ENCODE measurements around the gene ATP6V1C2.
"Not testable (repeated sequence)": the region's sequence is repeated elsewhere in the genome, so short reads cannot be mapped to it uniquely, and the experiment has no call there.

Gene ATP6V1C2

DNA sequence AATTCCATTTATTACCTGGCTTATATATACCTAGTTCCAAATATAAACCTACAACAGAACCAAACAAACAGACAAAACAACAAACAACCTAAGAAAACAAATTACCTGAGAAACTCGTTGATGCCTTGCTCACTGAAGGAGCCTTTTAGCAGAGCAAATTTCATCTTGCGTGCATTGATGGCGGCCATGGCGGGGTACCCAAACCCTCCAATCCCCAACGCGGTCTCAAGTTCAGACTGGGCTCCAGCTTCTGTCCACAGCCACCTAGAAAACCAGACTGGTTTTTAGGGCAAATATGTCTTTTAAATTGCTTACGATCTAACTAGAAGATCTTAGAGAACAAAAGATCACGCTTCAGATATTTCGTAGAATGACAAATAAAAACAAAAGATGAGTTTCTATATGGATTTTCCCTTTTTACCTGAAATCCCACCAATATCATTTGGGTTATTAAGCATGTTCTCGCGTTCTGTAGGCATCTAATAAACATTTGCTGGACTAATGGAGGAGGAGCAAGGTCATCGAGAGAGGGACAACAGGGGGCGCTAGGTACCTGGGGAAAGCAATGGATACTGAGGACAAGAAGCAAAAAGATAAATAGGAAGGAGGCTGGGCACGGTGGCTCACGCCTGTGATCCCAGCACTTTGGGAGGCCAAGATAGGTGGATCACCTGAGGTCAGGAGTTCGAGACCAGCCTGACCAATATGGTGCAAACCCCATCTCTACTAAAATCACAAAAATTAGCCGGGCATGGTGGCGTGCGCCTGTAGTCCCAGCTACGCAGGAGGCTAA is 65.9 kb downstream of the ATP6V1C2 start:
- DNase-seq, result peak; percentile 48

DNA sequence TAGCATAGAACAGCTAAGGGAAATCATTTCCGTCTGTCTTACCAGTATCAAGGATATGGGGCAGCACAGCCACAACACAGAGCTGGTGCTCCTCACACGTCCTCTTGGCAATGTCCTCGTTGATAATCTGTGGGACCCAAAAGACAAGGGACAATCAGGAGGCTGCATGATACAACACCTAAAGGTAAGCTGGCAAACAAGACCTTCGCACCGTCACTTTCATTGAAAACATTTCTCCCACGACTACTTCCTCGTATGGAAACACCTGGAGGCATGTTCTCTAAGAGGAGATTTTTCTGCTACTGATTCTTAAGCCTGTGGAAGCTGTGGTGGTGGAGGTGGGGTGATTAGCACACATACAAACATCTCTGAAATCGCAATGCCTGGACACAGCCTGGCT is 67.4 kb downstream of the ATP6V1C2 start:
- DNase-seq, result no peak

DNA sequence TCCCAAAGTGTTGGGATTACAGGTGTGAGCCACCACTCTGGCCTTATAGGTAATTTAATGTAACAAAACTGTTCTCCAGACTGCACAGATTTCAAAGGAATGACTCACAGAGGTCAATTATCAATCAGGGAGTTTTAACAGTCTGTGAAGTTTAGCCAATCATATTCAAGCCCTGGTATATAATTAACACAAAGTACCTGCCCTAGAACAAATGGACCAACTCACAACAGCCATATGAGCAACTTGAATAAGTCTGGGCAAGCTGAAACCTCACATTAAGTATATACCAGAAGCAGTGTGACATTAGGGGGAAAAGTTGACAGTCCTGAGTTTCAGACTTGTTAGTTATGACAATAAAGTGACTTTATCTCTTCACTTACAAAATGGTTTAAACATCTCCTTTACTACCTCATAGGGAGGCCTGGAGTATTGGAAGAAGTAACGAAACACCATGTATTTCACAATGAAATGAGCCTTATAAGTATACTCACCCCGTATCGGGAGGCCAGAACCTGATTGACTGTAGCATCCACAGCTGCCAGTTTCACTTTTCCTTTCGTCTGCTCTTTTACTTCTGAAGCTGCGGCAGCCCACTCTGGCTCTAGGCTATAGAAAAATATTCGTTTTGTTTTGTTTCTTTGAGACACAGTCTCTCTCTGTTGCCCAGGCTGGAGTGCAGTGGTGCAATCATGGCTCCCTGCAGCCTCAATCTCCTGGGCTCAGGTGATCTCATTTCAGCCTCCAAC is 69.0 kb downstream of the ATP6V1C2 start:
- DNase-seq, result no peak

DNA sequence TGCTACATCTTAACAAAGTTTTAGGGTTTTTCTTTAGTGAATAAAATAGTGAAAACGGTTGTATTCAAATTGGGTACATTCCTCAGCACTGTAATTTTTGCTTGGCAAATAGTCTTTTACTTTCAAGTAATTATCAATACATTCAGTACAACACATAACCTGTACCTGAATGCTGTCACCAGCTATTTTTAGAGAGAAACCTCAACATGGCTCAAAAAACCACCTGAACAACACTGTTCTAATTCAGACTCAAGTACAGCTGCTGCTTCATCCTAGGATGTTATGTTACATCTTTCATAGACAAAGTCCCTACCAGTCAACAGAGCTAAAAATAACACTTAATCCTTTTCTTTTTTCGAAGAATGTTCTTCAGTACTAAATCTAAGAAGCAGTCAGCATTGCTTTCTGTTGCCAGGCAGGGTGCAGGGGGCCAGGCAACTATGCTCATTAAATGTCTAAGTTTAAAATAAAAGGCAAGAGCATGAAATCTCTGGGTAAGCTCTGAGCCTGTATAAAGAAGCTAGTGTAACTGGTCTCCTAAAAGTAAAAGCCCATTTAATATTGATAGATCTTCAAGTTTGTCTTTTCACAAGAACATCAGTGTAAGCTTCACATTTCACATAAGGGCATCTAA is 70.7 kb downstream of the ATP6V1C2 start:
- no peak for DNase-seq

DNA sequence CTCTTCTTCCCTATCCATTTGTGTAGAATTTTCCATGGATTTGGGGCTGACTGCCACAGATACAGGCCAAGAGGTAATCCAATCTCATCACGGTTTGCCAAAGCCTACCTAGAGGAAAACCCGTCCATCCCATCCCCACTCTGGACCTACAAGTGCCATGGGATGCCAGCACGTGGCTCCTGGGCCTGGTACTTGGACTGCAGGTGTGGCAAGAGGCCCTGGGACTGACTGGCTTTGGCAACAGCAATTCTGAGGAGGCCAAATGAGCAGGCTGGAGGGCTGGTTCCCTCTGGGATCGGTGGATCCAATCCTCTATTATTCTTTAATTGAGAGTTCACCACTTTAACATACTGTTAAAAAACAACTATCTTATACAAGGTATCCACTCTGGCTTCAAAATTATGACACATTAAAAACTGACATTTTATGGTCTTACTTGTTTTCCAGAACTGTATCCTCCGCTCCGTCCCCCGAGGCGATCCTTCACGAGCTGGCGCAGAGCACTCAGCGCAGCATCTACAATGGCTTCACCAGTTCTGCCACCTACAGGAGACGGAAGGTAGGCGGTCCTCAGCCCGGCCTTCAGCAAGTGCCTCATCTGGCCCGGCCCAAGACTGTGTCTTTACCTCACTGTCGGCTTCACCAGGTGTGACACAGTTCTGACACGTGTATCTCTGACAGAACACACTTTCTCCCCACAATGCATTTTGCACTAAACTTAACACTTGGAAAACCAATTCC is 71.4 kb downstream of the ATP6V1C2 start:
- no peak for DNase-seq

DNA sequence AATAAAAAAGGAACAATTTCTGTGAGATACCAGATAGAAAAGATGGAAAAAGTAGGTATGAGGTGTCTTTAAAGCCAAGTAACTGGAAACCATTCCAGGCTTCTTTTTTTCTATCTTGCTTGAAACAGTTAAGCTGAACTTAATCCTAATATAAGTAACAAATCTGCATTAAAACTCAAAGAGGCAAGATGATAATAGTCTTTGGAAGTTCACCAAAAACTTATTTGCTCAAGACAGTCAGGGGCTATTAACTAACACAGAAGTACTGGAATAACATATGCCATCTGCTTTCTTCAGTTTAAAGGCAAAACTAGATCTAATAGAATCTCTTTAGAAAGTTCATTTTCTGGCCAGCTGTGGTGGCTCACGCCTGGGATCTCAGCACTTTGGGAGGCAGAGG is 72.4 kb downstream of the ATP6V1C2 start:
- DNase-seq, result no peak

DNA sequence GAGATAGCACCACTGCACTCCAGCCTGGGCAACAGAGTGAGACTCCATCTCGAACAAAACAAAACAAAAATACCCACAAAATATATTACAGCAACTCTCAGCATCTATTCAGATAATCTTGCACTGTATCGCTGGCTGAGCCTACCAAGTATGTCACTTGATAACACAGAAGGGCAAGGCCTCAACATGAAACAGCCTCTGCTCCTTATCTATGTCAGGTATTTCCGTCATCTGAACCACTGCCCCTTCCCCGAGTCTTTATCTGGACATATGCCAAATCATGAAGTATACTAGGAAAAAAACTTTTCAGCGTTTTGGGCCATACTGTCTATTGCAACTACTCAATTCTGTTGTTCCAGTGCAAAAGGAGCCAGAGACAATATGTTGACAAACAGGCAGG is 73.4 kb downstream of the ATP6V1C2 start:
- DNase-seq, result no peak

DNA sequence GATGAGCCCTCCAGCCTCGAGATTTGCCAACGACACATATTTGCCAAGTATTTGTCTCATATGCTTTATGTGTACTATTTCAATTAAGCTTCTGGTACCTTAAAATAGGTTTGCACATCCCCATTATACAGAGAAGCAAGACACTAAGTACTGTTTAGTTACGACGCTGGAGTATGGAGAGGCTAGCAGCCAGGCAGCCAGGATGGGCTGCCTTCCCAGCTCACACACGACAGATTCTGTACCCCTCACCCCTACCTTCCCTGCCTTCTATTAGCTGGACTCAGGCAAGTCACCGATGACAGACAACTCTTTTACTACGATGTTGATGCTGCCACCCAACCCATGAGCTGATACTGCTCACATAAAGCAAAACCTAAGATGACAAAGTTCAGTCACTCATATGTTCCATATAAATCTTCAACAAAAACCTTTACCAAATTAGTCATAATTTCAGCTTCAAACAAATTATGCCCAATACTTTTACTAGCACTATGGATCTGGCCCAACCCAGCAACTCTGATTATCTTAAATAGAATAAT is 74.1 kb downstream of the ATP6V1C2 start:
- no peak for DNase-seq

DNA sequence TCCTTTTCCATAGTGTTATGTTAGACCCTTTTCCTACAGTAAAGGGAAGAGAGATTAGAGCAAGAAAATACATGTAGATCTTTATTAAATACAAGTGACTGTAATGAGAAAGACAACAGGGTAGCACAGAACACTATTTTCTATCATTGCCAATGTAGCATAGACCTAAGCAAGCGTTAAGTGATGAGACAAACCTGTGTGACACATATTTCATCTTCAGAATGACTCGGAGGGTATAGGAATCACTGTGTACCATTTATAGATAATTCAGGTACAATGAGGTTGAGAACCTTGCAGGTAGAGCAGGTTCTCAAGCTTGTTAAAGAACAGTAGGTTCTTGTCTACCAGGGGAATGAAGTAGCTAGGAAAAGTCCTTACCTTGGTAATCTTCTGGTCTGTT is 75.3 kb downstream of the ATP6V1C2 start:
- DNase-seq, result no peak

DNA sequence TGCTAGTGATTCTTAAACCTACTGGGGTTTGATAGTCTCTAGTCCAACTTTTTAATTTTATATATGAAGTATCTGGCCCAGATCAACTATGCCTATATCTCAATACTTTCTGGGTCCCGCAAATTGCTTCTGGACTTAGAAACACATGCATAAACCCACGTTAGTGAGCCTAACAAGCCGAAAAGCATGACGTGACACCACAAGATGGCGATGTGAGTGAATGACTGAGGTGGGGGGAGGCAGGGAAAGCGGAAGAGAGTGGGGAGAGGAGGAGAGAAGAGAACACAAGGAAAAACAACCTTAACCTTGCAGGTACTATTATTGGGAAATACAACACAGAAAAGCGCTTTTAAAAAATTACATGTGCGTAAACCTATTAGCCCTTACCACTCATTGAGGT is 77.4 kb downstream of the ATP6V1C2 start:
- no peak for DNase-seq

DNA sequence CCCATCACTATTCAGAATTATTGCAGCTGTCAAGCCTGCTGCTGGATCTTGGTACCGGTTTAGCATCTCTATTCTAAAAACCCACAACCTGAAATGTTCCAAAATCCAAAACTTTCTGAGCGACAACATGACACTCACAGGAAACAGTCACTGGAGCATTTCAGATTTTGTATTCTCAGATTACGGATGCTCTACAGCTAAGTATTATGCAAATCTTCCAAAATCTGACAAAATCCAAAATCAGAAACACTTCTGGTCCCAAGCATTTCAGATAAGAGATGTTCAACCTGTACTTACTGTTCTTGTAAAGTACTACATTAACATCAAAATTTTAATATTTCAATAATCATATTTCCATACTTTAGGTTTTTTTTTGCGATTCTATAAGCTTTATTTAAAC is 78.7 kb downstream of the ATP6V1C2 start:
- no peak for DNase-seq

DNA sequence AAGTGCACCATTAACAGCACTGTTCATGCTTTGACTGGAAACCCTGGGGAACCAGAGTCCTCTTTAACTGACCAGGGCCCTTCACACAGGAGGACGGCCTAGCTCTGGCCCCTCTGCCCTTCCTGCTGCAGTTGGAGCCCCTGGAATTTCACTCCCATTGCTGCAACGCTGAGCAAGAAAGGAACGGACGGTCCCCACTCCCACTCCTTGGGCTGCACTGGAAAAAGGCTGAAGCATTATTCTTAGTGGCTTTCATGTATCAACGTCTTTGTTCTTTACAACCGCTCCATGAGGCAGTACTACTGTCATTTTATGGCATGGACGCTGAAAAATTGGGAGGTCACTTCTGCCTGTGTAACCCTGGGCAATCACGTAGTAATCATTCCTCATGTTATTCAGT is 81.2 kb downstream of the ATP6V1C2 start:
- no peak for DNase-seq

DNA sequence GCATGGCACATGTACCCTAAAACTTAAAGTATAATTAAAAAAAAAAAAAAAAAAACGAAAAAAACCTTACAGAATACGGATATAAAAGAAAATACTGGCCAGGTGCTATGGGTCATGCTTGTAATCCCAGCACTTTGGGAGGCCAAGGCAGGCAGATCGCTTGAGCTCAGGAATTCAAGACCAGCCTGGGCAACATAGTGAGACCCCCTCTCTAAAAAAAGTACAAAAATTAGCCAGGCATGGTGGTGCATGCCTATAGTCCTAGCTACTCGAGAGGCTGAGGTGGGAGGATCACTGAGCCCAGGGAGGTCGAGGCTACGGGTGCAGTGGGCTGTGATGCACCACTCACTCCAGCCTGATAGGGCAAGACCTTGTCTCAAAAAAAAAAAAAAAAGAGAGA is 84.6 kb downstream of the ATP6V1C2 start:
- DNase-seq, result not testable (repeated sequence)

DNA sequence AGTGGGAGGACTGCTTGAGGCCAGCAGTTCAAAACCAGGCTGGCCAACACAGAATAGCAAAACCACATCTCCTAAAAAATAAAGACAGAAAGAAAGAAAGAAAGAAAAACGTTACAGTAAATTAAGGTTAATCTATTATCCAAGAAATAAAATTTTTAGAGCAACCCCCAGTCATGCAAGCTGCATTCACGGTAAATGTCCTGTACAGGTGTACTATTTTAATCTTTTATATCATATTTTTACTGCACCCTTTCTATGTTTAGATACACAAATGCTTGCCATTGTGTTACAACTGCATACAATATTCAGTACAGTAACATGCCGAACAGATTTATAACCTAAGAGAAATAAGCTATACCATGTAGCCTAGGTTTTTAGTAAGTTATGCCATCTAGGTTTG is 85.1 kb downstream of the ATP6V1C2 start:
- DNase-seq, result no peak

DNA sequence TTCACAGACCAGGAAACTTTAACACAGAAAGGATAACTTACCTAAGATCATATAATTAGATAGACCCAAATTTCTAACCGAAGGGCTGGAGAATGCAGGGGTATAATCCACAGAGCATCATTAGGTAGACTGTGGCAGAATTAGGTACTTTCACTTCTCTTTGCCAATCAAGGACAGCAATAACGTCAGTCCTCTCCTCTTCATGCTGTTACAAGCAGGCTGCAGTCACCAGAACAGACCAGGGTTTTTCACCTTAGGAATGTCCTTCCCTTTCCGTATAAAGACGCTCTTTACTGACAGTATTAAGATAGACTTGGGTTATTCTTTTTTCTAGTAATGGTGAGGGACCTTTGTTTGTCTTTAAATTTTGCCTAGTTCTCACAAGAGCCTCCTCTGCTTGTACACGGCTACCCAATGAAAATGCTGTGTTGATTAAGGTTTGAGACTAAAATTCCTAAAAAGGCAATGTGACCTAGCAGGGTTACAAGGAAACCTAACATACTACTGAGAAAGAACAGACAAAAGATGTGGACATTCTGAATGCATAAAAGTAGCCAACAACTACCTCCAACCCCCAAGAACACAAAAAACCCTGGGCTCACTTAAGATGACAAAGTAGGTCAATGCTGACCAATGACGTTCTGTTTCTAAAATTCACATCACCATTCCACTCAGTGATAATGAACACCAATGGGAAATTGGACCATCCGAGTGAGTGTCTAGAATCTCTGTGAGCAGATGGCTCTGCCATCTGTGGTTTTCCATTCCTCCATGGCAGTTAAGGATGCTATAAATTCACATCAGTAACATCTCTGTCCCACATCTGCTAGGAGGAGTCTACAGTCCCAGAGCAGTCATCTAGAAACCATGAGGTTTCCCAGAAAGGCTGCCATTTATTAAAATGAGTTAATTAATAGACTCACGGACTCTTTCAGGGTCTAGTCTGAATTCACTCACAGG is 89.1 kb downstream of the ATP6V1C2 start:
- no peak for DNase-seq

DNA sequence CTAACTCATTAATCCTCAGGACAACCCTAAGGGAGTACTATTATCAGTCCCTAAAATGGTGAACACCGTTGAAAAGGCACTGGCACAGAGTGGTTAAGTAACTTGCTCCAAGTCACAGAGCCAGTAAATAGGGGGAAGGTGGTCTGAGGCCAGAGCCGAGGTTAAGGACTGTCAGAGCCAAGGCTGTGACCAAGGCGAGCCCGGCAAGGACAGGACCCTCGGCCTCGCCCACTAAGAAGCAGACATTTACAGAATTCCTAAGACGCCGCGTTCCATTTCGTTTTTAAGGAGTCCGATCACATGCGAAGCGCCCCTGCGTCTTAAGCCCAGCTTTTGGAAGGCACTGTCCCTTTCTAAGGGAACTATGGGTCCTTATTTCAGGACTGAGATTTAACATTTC is 90.1 kb downstream of the ATP6V1C2 start:
- no peak for DNase-seq

DNA sequence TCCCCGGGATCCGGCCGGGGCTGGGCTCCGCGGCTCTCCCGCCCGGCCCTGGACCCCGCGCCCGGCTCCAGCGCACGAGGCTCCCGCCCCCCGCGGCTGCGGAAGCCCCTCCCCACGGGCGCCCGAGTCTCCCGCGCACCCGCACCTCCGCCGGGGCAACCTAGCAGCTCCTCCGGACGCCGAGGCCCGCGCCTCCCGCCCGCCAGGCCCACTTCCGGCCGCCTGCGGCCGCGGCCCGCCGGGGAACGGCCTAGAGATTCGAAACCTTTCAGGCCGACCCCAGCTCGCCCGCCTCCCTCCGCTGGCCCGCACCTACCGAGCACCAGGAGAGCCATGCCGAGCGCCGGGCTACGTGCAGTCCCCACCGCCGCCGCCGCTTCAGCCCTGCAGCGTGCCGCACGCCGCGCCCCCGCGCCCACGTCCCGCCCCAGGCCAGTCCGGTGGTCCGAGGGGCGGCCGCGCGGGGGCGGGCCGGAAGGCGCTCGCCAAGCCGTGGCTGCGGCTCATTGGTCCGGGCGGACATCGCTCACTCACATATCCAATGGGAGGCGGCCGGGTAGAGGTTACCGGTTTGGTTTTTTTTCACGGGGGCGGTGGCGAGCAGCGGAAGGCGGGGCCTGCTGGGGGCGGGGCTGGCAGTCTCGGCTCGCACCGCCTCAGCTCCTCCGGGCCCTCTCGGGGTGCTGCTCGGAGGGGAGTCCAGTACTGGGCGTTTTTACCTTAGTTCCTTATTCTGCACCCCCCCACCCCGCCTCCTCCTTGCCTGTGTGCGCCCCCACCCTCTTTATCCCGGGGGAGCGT is 91.1 kb downstream of the ATP6V1C2 start, which contains the start of gene PDIA6:
Gene PDIA6, minus strand, starts transcription at position 424 of the 801 bp plus-strand sequence. Its CDS starts 89 bp downstream, at position 335.
- peak; percentile 96 for DNase-seq

DNA sequence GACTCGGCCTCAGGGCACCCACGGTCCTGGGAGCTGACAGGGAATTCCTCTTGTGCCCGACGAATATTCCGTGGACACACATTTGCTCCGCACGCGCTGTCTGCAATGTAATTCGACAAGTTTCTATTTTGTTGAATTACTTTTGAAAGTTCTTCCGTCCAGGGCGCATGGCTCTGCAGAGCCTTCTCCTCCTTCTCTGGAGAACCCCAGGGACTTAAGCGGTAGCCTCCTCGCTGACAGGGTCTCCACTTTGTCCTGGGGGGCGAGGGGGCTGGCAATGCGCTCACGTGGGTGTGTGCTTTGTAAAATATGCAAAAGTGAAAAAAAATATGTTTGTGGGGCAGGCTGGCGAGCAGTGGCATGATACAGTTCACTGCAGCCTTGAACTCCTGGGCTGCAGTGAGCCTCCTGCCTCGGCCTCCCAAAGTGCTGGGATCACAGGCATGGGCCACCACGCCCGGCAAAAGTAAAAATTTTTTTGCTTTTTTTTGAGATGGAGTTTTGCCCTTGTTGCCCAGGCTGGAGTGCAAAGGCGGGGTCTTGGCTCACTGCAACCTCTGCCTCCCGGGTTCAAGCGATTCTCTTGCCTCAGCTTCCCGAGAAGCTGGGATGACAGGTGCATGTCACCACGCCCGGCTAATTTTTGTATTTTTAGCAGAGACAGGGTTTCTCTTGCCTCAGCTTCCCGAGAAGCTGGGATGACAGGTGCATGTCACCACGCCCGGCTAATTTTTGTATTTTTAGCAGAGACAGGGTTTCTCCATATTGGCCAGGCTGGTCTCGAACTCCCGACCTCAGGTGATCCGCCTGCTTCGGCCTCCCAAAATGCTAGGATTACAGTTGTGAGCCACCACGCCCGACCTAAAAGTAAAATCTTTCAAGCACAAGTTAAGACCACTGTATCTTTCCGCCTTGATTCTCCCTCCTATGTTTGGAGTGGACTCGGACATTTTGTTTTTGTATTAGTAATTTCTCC is 92.0 kb downstream of the ATP6V1C2 start:
- DNase-seq, result not testable (repeated sequence)

DNA sequence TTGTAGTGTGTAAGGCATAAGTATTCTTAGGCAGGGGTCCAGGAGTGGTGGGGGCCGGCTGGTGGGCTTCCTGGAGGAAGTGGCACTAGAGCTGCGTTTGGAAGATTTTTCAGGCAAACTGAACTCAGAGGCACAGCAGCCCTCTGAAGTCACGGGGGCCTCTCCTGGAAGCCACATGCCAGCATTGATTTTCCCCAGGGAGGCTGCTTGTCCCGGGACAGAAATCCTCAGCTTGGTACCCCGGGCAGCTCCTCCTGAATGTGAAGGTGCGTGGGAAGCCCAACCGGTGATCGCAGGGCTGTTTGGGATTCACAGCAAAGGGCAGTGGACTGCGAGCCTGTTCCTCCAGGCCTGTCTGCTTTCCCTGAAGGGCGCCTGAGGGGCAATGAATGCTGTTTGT is 92.7 kb downstream of the ATP6V1C2 start:
- DNase-seq, result no peak
